ENCODE results near the gene KIF1B. TPM values are rescaled to one million over a fixed set of nuclear protein-coding genes. Genes with fewer than 3 reads are reported as not detected.

KIF1B gene
- polyA plus RNA-seq, 1 of the 3 experiments (the other 2 are of a cell fraction): 6.8 TPM

DNA sequence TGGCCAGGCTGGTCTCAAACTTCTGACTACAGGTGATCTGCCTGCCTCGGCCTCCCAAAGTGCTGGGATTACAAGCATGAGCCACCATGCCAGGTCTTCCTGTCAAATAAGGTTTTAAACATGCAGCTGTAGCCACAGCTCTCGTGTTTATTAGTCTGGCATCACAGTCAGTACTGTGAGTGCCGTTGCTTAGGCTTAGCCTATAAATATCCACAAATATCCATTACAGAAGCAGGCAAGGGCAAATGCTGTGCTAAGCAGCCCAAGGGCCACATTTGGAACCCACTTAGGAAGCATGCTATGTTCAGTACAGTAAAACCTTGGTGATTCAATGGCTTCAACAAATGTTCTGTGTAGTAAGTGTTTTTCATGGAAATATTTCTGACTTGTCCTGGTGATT, 75.9 kb downstream of the KIF1B start:
- H3K79me2 ChIP-seq (ENCODE audit: insufficient read depth): peaks cover 2% of the 10 kb centered on the region; the same call in 1 of the 2 replicates
- H3K9me2 ChIP-seq: no peaks in the 10 kb centered on the region
- H3K9me3 ChIP-seq: no peaks in the 10 kb centered on the region
- DNase-seq: no peak
- CTCF ChIA-PET: interaction anchor here (1.1 to 1.7 kb wide), 2 partner anchors 35 to 76 kb away, joined by 3 to 10 read pairs; partner anchors contain the start of gene KIF1B
- no peak for TF ChIP-seq USF2 (IDR thresholded peaks at IDR 0.05; ENCODE audit: borderline replicate concordance, low read depth, low read length)
- TF ChIP-seq, protein P1, sequence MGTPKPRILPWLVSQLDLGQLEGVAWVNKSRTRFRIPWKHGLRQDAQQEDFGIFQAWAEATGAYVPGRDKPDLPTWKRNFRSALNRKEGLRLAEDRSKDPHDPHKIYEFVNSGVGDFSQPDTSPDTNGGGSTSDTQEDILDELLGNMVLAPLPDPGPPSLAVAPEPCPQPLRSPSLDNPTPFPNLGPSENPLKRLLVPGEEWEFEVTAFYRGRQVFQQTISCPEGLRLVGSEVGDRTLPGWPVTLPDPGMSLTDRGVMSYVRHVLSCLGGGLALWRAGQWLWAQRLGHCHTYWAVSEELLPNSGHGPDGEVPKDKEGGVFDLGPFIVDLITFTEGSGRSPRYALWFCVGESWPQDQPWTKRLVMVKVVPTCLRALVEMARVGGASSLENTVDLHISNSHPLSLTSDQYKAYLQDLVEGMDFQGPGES (IDR thresholded peaks at IDR 0.05; ENCODE audit: low read depth, low read length): no peak
- no peak for TF ChIP-seq FOSL2 (IDR thresholded peaks at IDR 0.05; ENCODE audit: borderline replicate concordance, low read depth)
- TF ChIP-seq PBX3 (IDR thresholded peaks at IDR 0.05): no peak
- TF ChIP-seq EZH2phosphoT487 (IDR thresholded peaks at IDR 0.05; ENCODE audit: borderline replicate concordance, low read depth): no peak
- no peak for TF ChIP-seq GATA2 (CRISPR knock-in tag; IDR thresholded peaks at IDR 0.05)
- TF ChIP-seq YY1 (IDR thresholded peaks at IDR 0.05; ENCODE audit: low read depth): no peak
- no peak for TF ChIP-seq RXRA (IDR thresholded peaks at IDR 0.05; ENCODE audit: borderline replicate concordance, low read depth)
- no peak for TF ChIP-seq JUND (IDR thresholded peaks at IDR 0.05)
- no peak for TF ChIP-seq RFX5 (IDR thresholded peaks at IDR 0.05; ENCODE audit: low read length)
- no peak for TF ChIP-seq TEAD4 (IDR thresholded peaks at IDR 0.05; ENCODE audit: borderline replicate concordance, insufficient read depth)
- TF ChIP-seq ELF1 (IDR thresholded peaks at IDR 0.05): no peak
- TF ChIP-seq NRF1 (IDR thresholded peaks at IDR 0.05; ENCODE audit: low read depth, low read length): no peak
- TF ChIP-seq GABPA (IDR thresholded peaks at IDR 0.05; ENCODE audit: low read depth): no peak
- TF ChIP-seq SMC3 (IDR thresholded peaks at IDR 0.05; ENCODE audit: low read depth, low read length): no peak
- no peak for TF ChIP-seq TCF12 (IDR thresholded peaks at IDR 0.05)
- H3K36me3 ChIP-seq (replicated peaks in 1 of 2; ENCODE audit: control insufficient read depth in 1 of 2, insufficient read depth in 2 of 2, low read length in 1 of 2): peaks cover 22 to 46% of the 10 kb centered on the region in 2 experiments
- no peaks in the 10 kb centered on the region for H3K27me3 ChIP-seq (ENCODE audit: insufficient read depth)
- no peak overlapping the region for H3K4me3 ChIP-seq (ENCODE audit: low read depth in 2 of 2, low read length in 1 of 2)
- H3K4me2 ChIP-seq: no peak overlapping the region
- 96% methylated on average over 3 of the region's 3 CpGs for WGBS (ENCODE audit: low lambda C conversion rate)
- H3K4me1 ChIP-seq (ENCODE audit: control insufficient read depth in 1 of 2, insufficient read depth in 2 of 2, low read depth in 1 of 2, low read length in 1 of 2): peaks cover 3 to 21% of the 10 kb centered on the region in 2 experiments; a peak in 3 of 4 replicates
- H3K9ac ChIP-seq: no peak overlapping the region
- H3K27ac ChIP-seq (ENCODE audit: low read depth in 2 of 2, low read length in 1 of 2): peak overlapping the region in 1 of 2 experiments; percentile 16; a peak in 1 of 4 replicates
- peaks cover 5% of the 10 kb centered on the region for H3F3A ChIP-seq (replicated peaks; ENCODE audit: insufficient read depth)
- POLR2A ChIA-PET: no interaction called here
- no peak overlapping the region for H2AFZ ChIP-seq (ENCODE audit: low read depth)
- no peaks in the 10 kb centered on the region for H4K20me1 ChIP-seq (ENCODE audit: insufficient read depth)

Measured in SK-N-SH (cell line).